GM12878 (cell line): Measurements from ENCODE around the gene ANXA10. TPM values are rescaled to one million over a fixed set of nuclear protein-coding genes. Genes with fewer than 3 reads are reported as not detected.
"Not testable (repeated sequence)": the region's sequence is repeated elsewhere in the genome, so short reads cannot be mapped to it uniquely, and the experiment has no call there.

Experiments
- ATAC-seq: fragments of 200-7000 bp; cut with Tn5 transposase; 3 replicates; pipeline ENCODE4 v1.9.1; 2020; ENCODE audit warnings: mild to moderate bottlenecking, moderate library complexity
- BruUV-seq: library from RNA; stranded (reverse); fragments of 400-500 nt; replicated peaks from 2 replicates; lab custom pipeline; 2021; lab: Mats Ljungman, UMichigan
- CTCF ChIA-PET: fragments of 300-600 bp; sonication (Branson Sonifier 250); formaldehyde crosslinking; extraction: SDS; loops from one replicate; lab custom pipeline; 2021; ENCODE audit warnings: inconsistent platforms; lab: Yijun Ruan, JAX
- POLR2A ChIA-PET: fragments of 350-600 bp; formaldehyde crosslinking; extraction: SDS; loops from one replicate; lab custom pipeline; 2021; ENCODE audit warnings: inconsistent platforms; lab: Charles Lee
- RAD21 ChIA-PET: fragments of 300-600 bp; sonication (Branson Sonifier 250); formaldehyde crosslinking; loops from one replicate; lab custom pipeline; 2023; ENCODE audit warnings: antibody characterized with exemption; ENCODE audit not compliant: unreplicated experiment; lab: Charles Lee
- SMC1A ChIA-PET: fragments of 300-600 bp; sonication (Branson Sonifier 250); formaldehyde crosslinking; loops from one replicate; lab custom pipeline; 2023; ENCODE audit not compliant: unreplicated experiment, uncharacterized antibody; lab: Charles Lee
- DNase-seq: peaks from one replicate; pipeline ENCODE4 v3.0.0-alpha.2; 2011; ENCODE audit warnings: low read depth, low spot score
- FAIRE-seq: peaks from 3 replicates; lab custom pipeline; 2011; peaks lifted over from hg19 to GRCh38; lab: Jason Lieb, UNC
- H2AFZ ChIP-seq: 2 replicates; pipeline ENCODE4 v1.6.0; 2011; ENCODE audit warnings: low read depth, low read length, control low read depth; ENCODE audit not compliant: control insufficient read depth
- H3K27ac ChIP-seq: 2 replicates; pipeline ENCODE4 v1.5.1; 2011; ENCODE audit warnings: control low read depth; ENCODE audit not compliant: control insufficient read depth, insufficient read depth
- H3K27me3 ChIP-seq, 2 experiments: replicated peaks in 1 of 2; 2 replicates each; pipeline versions ENCODE4 v1.6.0 to v1.6.1; 2011; ENCODE audit warnings: low read length in 1 of 2; ENCODE audit not compliant: control insufficient read depth in 2 of 2, insufficient read depth in 2 of 2
- H3K36me3 ChIP-seq, 2 experiments: 2 replicates each; pipeline ENCODE4 v1.5.1; 2011; ENCODE audit warnings: low read length in 1 of 2; ENCODE audit not compliant: control insufficient read depth in 2 of 2, insufficient read depth in 2 of 2
- H3K4me1 ChIP-seq: 2 replicates; pipeline ENCODE4 v1.6.1; 2011; ENCODE audit warnings: mild to moderate bottlenecking, low read length, moderate library complexity, mixed read lengths; ENCODE audit not compliant: control insufficient read depth, insufficient read depth
- H3K4me2 ChIP-seq: 2 replicates; pipeline ENCODE4 v1.6.0; 2011; ENCODE audit warnings: control low read depth; ENCODE audit not compliant: control insufficient read depth, insufficient read depth
- H3K4me3 ChIP-seq: fragments of 200-600 bp; sonication (generic); 2 replicates; pipeline ENCODE4 v1.5.1; 2016
- H3K79me2 ChIP-seq: 2 replicates; pipeline ENCODE4 v1.6.0; 2011; ENCODE audit warnings: low read length; ENCODE audit not compliant: control insufficient read depth, insufficient read depth
- H3K9ac ChIP-seq: 2 replicates; pipeline ENCODE4 v1.8.0; 2011; ENCODE audit warnings: low read length, control low read depth, mixed read lengths; ENCODE audit not compliant: control insufficient read depth, insufficient read depth
- H3K9me3 ChIP-seq: replicated peaks from 3 replicates; pipeline ENCODE4 v1.5.1; 2011; ENCODE audit warnings: mild to moderate bottlenecking, low read length; ENCODE audit not compliant: control insufficient read depth, insufficient read depth
- H4K20me1 ChIP-seq: 2 replicates; pipeline ENCODE4 v1.6.0; 2011; ENCODE audit not compliant: control insufficient read depth, insufficient read depth
- HSF1 ChIP-seq: fragments of 150-350 bp; IDR thresholded peaks from 2 replicates; pipeline ENCODE4 v1.6.1; 2014; ENCODE audit warnings: mild to moderate bottlenecking, low read depth, low read length
- SP1 ChIP-seq: IDR thresholded peaks from one replicate; pipeline ENCODE4 v1.6.1; 2011; ENCODE audit warnings: low read depth, low read length
- SPI1 ChIP-seq: IDR thresholded peaks from 2 replicates; pipeline ENCODE4 v1.6.1; 2011; ENCODE audit warnings: low read depth, mild to moderate bottlenecking, low read length, moderate library complexity, borderline replicate concordance; ENCODE audit not compliant: insufficient read depth
- SUPT20H ChIP-seq: IDR thresholded peaks from 2 replicates; pipeline ENCODE4 v1.6.1; 2011; ENCODE audit warnings: low read depth, mild to moderate bottlenecking, low read length, moderate library complexity, borderline replicate concordance; ENCODE audit not compliant: control insufficient read depth
- WGBS: methylation state at CpG from one replicate; pipeline ENCODE4 v1.1.6; 2016; ENCODE audit warnings: low lambda C conversion rate; ENCODE audit not compliant: insufficient replicate concordance, insufficient coverage; ENCODE audit errors: missing lambda C conversion rate; 5-methylcytosine and 5-hydroxymethylcytosine counted together
- in situ Hi-C: fragments of 300-500 bp; cut with MboI; formaldehyde crosslinking; loops from 9 replicates; pipeline ENCODE4 v1.14.3; 2018; ENCODE audit warnings: mixed read lengths
- intact Hi-C: fragments of 100-400 bp; cut with micrococcal nuclease; formaldehyde crosslinking; loops from one replicate; pipeline ENCODE4 v1.14.2; 2022; ENCODE audit not compliant: unreplicated experiment
- polyA plus RNA-seq, 11 experiments: library from polyadenylated mRNA; depleted of rRNA in 4 of 11; unstranded in 6 of 11; stranded (reverse) in 5 of 11; fragments of >200 nt; fragmentation: Nextera tagmentation in 4 of 11; fragmentation: Illumina TruSeq in 1 of 11; extraction: Ambion mirVana in 4 of 11; extraction: Trizol in 1 of 11; gene quantifications; 1 replicate in 1 of 11; 2 replicates in 10 of 11; pipeline versions ENCODE4 v1.2.1 to v1.2.3, GENCODE V29; 2011 to 2016; ENCODE audit warnings: inconsistent platforms in 2 of 11, missing spikeins in 2 of 11, low read depth in 1 of 11
- total RNA-seq, 4 experiments: library from RNA; depleted of rRNA in 3 of 4; stranded (reverse); fragments of >200 nt in 3 of 4; fragmentation: Illumina TruSeq in 1 of 4; extraction: Trizol in 1 of 4; gene quantifications; 2 replicates each; pipeline versions ENCODE4 v1.2.1 to v1.2.3, GENCODE V29; 2013 to 2021

The ANXA10 gene
- total and polyA plus RNA-seq, 10 of the 15 experiments (the other 5 are each of a cell fraction or from before 2014, with no cell fraction given), result not detected

GRCh38 chr4:168208957-168209614, 116.7 kb downstream of the ANXA10 start:
- RAD21 ChIA-PET, result no interaction called here

DNA sequence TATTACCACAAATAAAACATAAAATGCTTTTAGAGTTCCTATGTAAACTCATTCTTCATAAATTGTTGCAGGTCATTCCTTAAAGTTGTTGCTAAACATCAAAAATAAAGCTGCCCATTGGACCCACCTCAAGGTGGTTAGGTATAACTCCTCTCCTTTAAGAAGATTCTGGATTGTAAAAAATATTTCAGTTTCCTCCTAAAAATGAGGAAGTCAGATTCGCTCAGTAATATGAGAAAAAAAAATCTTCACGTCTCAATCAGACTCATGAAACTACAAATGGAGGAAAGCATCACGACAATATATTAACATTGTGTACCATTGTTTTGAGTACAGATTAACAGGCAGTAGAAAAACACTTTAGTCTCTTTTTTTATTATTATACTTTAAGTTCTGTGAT, 120.3 kb downstream of the ANXA10 start:
- intact Hi-C loops (no loop called here), in situ Hi-C loops (no loop called here)
- no peak overlapping the region for H3K27ac ChIP-seq
- no TSS peak for BruUV-seq
- H3K36me3 ChIP-seq, result no peaks in the 10 kb centered on the region
- no peaks in the 10 kb centered on the region for H4K20me1 ChIP-seq
- no peak for ATAC-seq
- RAD21 ChIA-PET, result no interaction called here
- SMC1A ChIA-PET, result no interaction called here
- H3K4me3 ChIP-seq, result no peak overlapping the region
- no peak overlapping the region for H3K9ac ChIP-seq
- DNase-seq, result no peak
- H3K4me1 ChIP-seq, result no peaks in the 10 kb centered on the region
- H3K27me3 ChIP-seq, result no peaks in the 10 kb centered on the region
- no peaks in the 10 kb centered on the region for H3K79me2 ChIP-seq
- H3K4me2 ChIP-seq, result no peak overlapping the region
- 36% methylated on average over 3 of the region's 3 CpGs for WGBS
- H2AFZ ChIP-seq, result no peak overlapping the region
- POLR2A ChIA-PET, result no interaction called here
- no peaks in the 10 kb centered on the region for H3K9me3 ChIP-seq
- CTCF ChIA-PET, result no interaction called here
- no peak for TF ChIP-seq SUPT20H
- peak; percentile 30; the same call in 1 of the 2 replicates for TF ChIP-seq SPI1
- FAIRE-seq, result no peak

More at GRCh38 chr4:168208957-168209614, 116.7 kb downstream of the ANXA10 start:
- POLR2A ChIA-PET, result no interaction called here
- H3K27ac ChIP-seq, result no peak overlapping the region
- no peak overlapping the region for H3K4me2 ChIP-seq
- WGBS, result 70% methylated on average over 3 of the region's 3 CpGs
- CTCF ChIA-PET, result interaction anchor here (1.5 kb wide), 1 partner anchor 11 kb away, joined by 3 read pairs; no protein-coding TSS in a partner anchor
- SMC1A ChIA-PET, result interaction anchor here (0.6 to 0.9 kb wide), 2 partner anchors 10 to 438 kb away, joined by 3 read pairs; no protein-coding TSS in a partner anchor
- intact Hi-C loops (no loop called here), in situ Hi-C loops (no loop called here)
- ATAC-seq (no peak), DNase-seq (no peak), FAIRE-seq (no peak)
- H4K20me1 ChIP-seq, result no peaks in the 10 kb centered on the region
- no peaks in the 10 kb centered on the region for H3K27me3 ChIP-seq
- H3K79me2 ChIP-seq, result no peaks in the 10 kb centered on the region
- no peak overlapping the region for H2AFZ ChIP-seq
- no peak overlapping the region for H3K9ac ChIP-seq
- no TSS peak for BruUV-seq
- H3K9me3 ChIP-seq, result no peaks in the 10 kb centered on the region; the same call in 2 of the 3 replicates
- H3K36me3 ChIP-seq, result no peaks in the 10 kb centered on the region
- no peaks in the 10 kb centered on the region for H3K4me1 ChIP-seq
- TF ChIP-seq SP1 (no peak), HSF1 (no peak)
- H3K4me3 ChIP-seq, result no peak overlapping the region

DNA sequence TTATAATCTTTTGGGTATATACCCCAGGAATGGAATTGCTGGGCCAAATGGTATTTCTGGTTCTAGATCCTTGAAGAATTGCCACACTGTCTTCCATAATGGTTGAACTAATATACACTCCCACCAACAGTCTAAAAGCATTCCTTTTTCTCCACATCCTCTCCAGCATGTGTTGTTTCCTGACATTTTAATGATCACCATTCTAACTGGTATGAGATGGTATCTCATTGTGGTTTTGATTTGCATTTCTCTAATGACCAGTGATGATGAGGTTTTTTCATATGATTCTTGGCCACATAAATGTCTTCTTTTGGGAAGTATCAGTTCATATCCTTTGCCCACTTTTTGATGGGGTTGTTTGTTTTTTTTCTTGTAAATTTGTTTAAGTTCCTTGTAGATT, 121.2 kb downstream of the ANXA10 start:
- H3K36me3 ChIP-seq, H3K27ac ChIP-seq, ATAC-seq, H3K79me2 ChIP-seq, H3K4me3 ChIP-seq, H3K9ac ChIP-seq, H2AFZ ChIP-seq, RAD21 ChIA-PET, H3K4me1 ChIP-seq, SMC1A ChIA-PET, CTCF ChIA-PET, H3K4me2 ChIP-seq, H3K9me3 ChIP-seq, H4K20me1 ChIP-seq, in situ Hi-C loops, BruUV-seq, FAIRE-seq, POLR2A ChIA-PET, DNase-seq, H3K27me3 ChIP-seq, intact Hi-C loops: not testable (repeated sequence)
